Stimulated activated effector memory CD8-positive, alpha-beta T cell treated with anti-CD3 and anti-CD28 coated beads, Interleukin-12 subunit alpha, Interleukin-12 subunit beta, amount 100 ng/mL, for 72 hours (primary cell): Measurements from ENCODE around the gene ADGRA3.

Experiments
- ATAC-seq: fragments of 150-1000 bp; cut with Tn5 transposase; 2 replicates; pipeline ENCODE4 v1.10.0; 2021
- DNase-seq, 2 donors: peaks; one replicate each; pipeline ENCODE4 v3.0.0; 2021 to 2022; ENCODE audit warnings: low spot score in 2 of 2
- H3K27ac Mint-ChIP-seq: one replicate; pipeline ENCODE4 v1.8.0; 2022; ENCODE audit warnings: mild to moderate bottlenecking, mixed read lengths
- H3K36me3 Mint-ChIP-seq: one replicate; pipeline ENCODE4 v1.8.0; 2022; ENCODE audit warnings: mild to moderate bottlenecking, mixed read lengths
- H3K4me1 Mint-ChIP-seq: one replicate; pipeline ENCODE4 v1.8.0; 2022; ENCODE audit warnings: mixed read lengths
- H3K4me3 Mint-ChIP-seq: one replicate; pipeline ENCODE4 v1.8.0; 2022; ENCODE audit warnings: mild to moderate bottlenecking, mixed read lengths
- H3K9me3 Mint-ChIP-seq: one replicate; pipeline ENCODE4 v1.8.0; 2022; ENCODE audit warnings: mixed read lengths

The ADGRA3 gene

GRCh38 chr4:22515888-22516541, at the start of gene ADGRA3:
Gene ADGRA3, minus strand, starts transcription at chr4:22516066. Its CDS starts 282 bp downstream, at chr4:22515784.
- Mint-ChIP-seq H3K9me3 (peaks cover 4% of the 10 kb centered on the region), H3K4me1 (no peaks in the 10 kb centered on the region), H3K4me3 (peak within 1 kb of the TSS; percentile 51), H3K27ac (no peak within 1 kb of the TSS), H3K36me3 (no peaks in the 10 kb centered on the region)
- ATAC-seq (peak; percentile 40), DNase-seq (no peak)

- peaks cover 8% of the 10 kb centered on the region for H3K9me3 Mint-ChIP-seq
- no peak overlapping the region for H3K4me3 Mint-ChIP-seq
- ATAC-seq (no peak), DNase-seq (no peak)
- H3K36me3 Mint-ChIP-seq = no peaks in the 10 kb centered on the region
- no peaks in the 10 kb centered on the region for H3K4me1 Mint-ChIP-seq
- H3K27ac Mint-ChIP-seq = no peak overlapping the region
These were observed 40.6 kb upstream of the ADGRA3 start for GRCh38 chr4:22556495-22556894.

- H3K36me3 Mint-ChIP-seq = no peaks in the 10 kb centered on the region
These were observed 38.8 kb upstream of the ADGRA3 start for GRCh38 chr4:22554670-22555069.

GRCh38 chr4:22553560-22553959, 37.7 kb upstream of the ADGRA3 start:
- ATAC-seq (no peak), DNase-seq (no peak)
- Mint-ChIP-seq H3K4me3 (no peak overlapping the region), H3K36me3 (no peaks in the 10 kb centered on the region), H3K4me1 (no peaks in the 10 kb centered on the region), H3K27ac (no peak overlapping the region), H3K9me3 (peaks cover 9% of the 10 kb centered on the region)

More at GRCh38 chr4:22554670-22555069, 38.8 kb upstream of the ADGRA3 start:
- H3K4me3 Mint-ChIP-seq = no peak overlapping the region
- DNase-seq = no peak
- no peak for ATAC-seq
- H3K4me1 Mint-ChIP-seq = no peaks in the 10 kb centered on the region
- peaks cover 9% of the 10 kb centered on the region for H3K9me3 Mint-ChIP-seq
- no peak overlapping the region for H3K27ac Mint-ChIP-seq

GRCh38 chr4:22552812-22553211, 36.9 kb upstream of the ADGRA3 start:
- no peaks in the 10 kb centered on the region for H3K36me3 Mint-ChIP-seq
- no peak overlapping the region for H3K4me3 Mint-ChIP-seq
- no peak overlapping the region for H3K27ac Mint-ChIP-seq
- DNase-seq = no peak
- no peaks in the 10 kb centered on the region for H3K4me1 Mint-ChIP-seq
- peaks cover 6% of the 10 kb centered on the region for H3K9me3 Mint-ChIP-seq
- no peak for ATAC-seq

- no peak for ATAC-seq
- no peak for DNase-seq
- H3K27ac Mint-ChIP-seq = no peak overlapping the region
- no peaks in the 10 kb centered on the region for H3K36me3 Mint-ChIP-seq
- H3K4me1 Mint-ChIP-seq = no peaks in the 10 kb centered on the region
- peaks cover 8% of the 10 kb centered on the region for H3K9me3 Mint-ChIP-seq
- H3K4me3 Mint-ChIP-seq = no peak overlapping the region
These were observed 35.7 kb upstream of the ADGRA3 start for GRCh38 chr4:22551550-22551949.

- ATAC-seq (no peak), DNase-seq (no peak)
- no peak overlapping the region for H3K27ac Mint-ChIP-seq
- H3K4me3 Mint-ChIP-seq = no peak overlapping the region
- peaks cover 26% of the 10 kb centered on the region for H3K9me3 Mint-ChIP-seq
- H3K36me3 Mint-ChIP-seq = no peaks in the 10 kb centered on the region
- H3K4me1 Mint-ChIP-seq = no peaks in the 10 kb centered on the region
These were observed 30.4 kb upstream of the ADGRA3 start for GRCh38 chr4:22546299-22546698.

GRCh38 chr4:22539251-22539650, 23.4 kb upstream of the ADGRA3 start:
- ATAC-seq (no peak), DNase-seq (no peak)
- Mint-ChIP-seq H3K4me1 (no peaks in the 10 kb centered on the region), H3K27ac (no peak overlapping the region), H3K36me3 (no peaks in the 10 kb centered on the region), H3K4me3 (no peak overlapping the region), H3K9me3 (peaks cover 21% of the 10 kb centered on the region)

GRCh38 chr4:22537864-22538263, 22.0 kb upstream of the ADGRA3 start:
- no peak overlapping the region for H3K27ac Mint-ChIP-seq
- no peak overlapping the region for H3K4me3 Mint-ChIP-seq
- no peak for ATAC-seq
- no peaks in the 10 kb centered on the region for H3K4me1 Mint-ChIP-seq
- no peak for DNase-seq
- no peaks in the 10 kb centered on the region for H3K36me3 Mint-ChIP-seq
- peaks cover 16% of the 10 kb centered on the region for H3K9me3 Mint-ChIP-seq

GRCh38 chr4:22534374-22534773, 18.5 kb upstream of the ADGRA3 start:
- no peak overlapping the region for H3K27ac Mint-ChIP-seq
- H3K9me3 Mint-ChIP-seq = peaks cover 13% of the 10 kb centered on the region
- H3K36me3 Mint-ChIP-seq = no peaks in the 10 kb centered on the region
- no peak for DNase-seq
- no peaks in the 10 kb centered on the region for H3K4me1 Mint-ChIP-seq
- no peak for ATAC-seq
- H3K4me3 Mint-ChIP-seq = no peak overlapping the region

- Mint-ChIP-seq H3K27ac (no peak overlapping the region), H3K36me3 (no peaks in the 10 kb centered on the region), H3K9me3 (peaks cover 10% of the 10 kb centered on the region), H3K4me1 (no peaks in the 10 kb centered on the region), H3K4me3 (no peak overlapping the region)
- ATAC-seq (no peak), DNase-seq (no peak)
These were observed 17.0 kb upstream of the ADGRA3 start for GRCh38 chr4:22532896-22533295.

- no peak for ATAC-seq
- Mint-ChIP-seq H3K4me3 (no peak overlapping the region), H3K36me3 (no peaks in the 10 kb centered on the region), H3K4me1 (no peaks in the 10 kb centered on the region), H3K27ac (no peak overlapping the region), H3K9me3 (peaks cover 10% of the 10 kb centered on the region)
- DNase-seq = no peak
These were observed 16.3 kb upstream of the ADGRA3 start for GRCh38 chr4:22532117-22532516.

- ATAC-seq (no peak), DNase-seq (no peak)
- no peak overlapping the region for H3K27ac Mint-ChIP-seq
- H3K36me3 Mint-ChIP-seq = no peaks in the 10 kb centered on the region
- H3K4me3 Mint-ChIP-seq = no peak overlapping the region
- H3K9me3 Mint-ChIP-seq = peaks cover 9% of the 10 kb centered on the region
- no peaks in the 10 kb centered on the region for H3K4me1 Mint-ChIP-seq
These were observed 15.6 kb upstream of the ADGRA3 start for GRCh38 chr4:22531311-22532019.

- Mint-ChIP-seq H3K27ac (no peak overlapping the region), H3K9me3 (peaks cover 8% of the 10 kb centered on the region), H3K36me3 (no peaks in the 10 kb centered on the region), H3K4me1 (no peaks in the 10 kb centered on the region), H3K4me3 (no peak overlapping the region)
- ATAC-seq = no peak
- DNase-seq = no peak
These were observed 9.0 kb upstream of the ADGRA3 start for GRCh38 chr4:22524895-22525294.

GRCh38 chr4:22522706-22523501, 7.0 kb upstream of the ADGRA3 start:
- ATAC-seq (no peak), DNase-seq (no peak)
- Mint-ChIP-seq H3K9me3 (peaks cover 8% of the 10 kb centered on the region), H3K4me3 (no peak overlapping the region), H3K4me1 (no peaks in the 10 kb centered on the region), H3K36me3 (no peaks in the 10 kb centered on the region), H3K27ac (no peak overlapping the region)

GRCh38 chr4:22522206-22522605, 6.3 kb upstream of the ADGRA3 start:
- Mint-ChIP-seq H3K9me3 (peaks cover 8% of the 10 kb centered on the region), H3K4me3 (no peak overlapping the region), H3K4me1 (no peaks in the 10 kb centered on the region), H3K36me3 (no peaks in the 10 kb centered on the region), H3K27ac (no peak overlapping the region)
- DNase-seq (no peak), ATAC-seq (no peak)
